Lower leg skin (tissue), 3 donors: ENCODE measurements around the gene SCGB1C2.

Experiments
- POLR2A ChIP-seq, 2 donors: fragments of 450-650 bp; IDR thresholded peaks; one replicate each; pipeline ENCODE4 v1.6.1; 2016 to 2017; ENCODE audit warnings: antibody characterized with exemption in 2 of 2, mild to moderate bottlenecking in 1 of 2, moderate library complexity in 1 of 2
- TF ChIP-seq, protein P1 (sequence below), 3 donors: fragments of 450-650 bp; IDR thresholded peaks; one replicate each; pipeline ENCODE4 v1.5.1; 2016; ENCODE audit warnings: antibody characterized with exemption in 3 of 3, mild to moderate bottlenecking in 3 of 3, moderate library complexity in 2 of 3

GRCh38 chr17:142102-142661 lies 4.8 kb downstream of the SCGB1C2 start:
- TF ChIP-seq, protein P1, sequence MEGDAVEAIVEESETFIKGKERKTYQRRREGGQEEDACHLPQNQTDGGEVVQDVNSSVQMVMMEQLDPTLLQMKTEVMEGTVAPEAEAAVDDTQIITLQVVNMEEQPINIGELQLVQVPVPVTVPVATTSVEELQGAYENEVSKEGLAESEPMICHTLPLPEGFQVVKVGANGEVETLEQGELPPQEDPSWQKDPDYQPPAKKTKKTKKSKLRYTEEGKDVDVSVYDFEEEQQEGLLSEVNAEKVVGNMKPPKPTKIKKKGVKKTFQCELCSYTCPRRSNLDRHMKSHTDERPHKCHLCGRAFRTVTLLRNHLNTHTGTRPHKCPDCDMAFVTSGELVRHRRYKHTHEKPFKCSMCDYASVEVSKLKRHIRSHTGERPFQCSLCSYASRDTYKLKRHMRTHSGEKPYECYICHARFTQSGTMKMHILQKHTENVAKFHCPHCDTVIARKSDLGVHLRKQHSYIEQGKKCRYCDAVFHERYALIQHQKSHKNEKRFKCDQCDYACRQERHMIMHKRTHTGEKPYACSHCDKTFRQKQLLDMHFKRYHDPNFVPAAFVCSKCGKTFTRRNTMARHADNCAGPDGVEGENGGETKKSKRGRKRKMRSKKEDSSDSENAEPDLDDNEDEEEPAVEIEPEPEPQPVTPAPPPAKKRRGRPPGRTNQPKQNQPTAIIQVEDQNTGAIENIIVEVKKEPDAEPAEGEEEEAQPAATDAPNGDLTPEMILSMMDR (IDR thresholded peaks at IDR 0.05) = no peak
- TF ChIP-seq POLR2A (IDR thresholded peaks at IDR 0.05) = no peak
